PFSK-1 (cell line): ENCODE results near the gene CXorf38.

Experiments
- POLR2AphosphoS5 ChIP-seq: IDR thresholded peaks from 2 replicates; pipeline ENCODE4 v1.6.1; 2012; ENCODE audit warnings: low read depth, mild to moderate bottlenecking, control low read depth, low read length, moderate library complexity
- REST ChIP-seq, 2 experiments: IDR thresholded peaks; 2 replicates each; pipeline versions ENCODE4 v1.6.1 to v1.8.0; 2011 to 2012; ENCODE audit warnings: low read depth in 2 of 2, low read length in 2 of 2, control low read depth in 1 of 2, inconsistent platforms in 1 of 2, mild to moderate bottlenecking in 1 of 2, moderate library complexity in 1 of 2; ENCODE audit not compliant: insufficient read depth in 1 of 2

DNA sequence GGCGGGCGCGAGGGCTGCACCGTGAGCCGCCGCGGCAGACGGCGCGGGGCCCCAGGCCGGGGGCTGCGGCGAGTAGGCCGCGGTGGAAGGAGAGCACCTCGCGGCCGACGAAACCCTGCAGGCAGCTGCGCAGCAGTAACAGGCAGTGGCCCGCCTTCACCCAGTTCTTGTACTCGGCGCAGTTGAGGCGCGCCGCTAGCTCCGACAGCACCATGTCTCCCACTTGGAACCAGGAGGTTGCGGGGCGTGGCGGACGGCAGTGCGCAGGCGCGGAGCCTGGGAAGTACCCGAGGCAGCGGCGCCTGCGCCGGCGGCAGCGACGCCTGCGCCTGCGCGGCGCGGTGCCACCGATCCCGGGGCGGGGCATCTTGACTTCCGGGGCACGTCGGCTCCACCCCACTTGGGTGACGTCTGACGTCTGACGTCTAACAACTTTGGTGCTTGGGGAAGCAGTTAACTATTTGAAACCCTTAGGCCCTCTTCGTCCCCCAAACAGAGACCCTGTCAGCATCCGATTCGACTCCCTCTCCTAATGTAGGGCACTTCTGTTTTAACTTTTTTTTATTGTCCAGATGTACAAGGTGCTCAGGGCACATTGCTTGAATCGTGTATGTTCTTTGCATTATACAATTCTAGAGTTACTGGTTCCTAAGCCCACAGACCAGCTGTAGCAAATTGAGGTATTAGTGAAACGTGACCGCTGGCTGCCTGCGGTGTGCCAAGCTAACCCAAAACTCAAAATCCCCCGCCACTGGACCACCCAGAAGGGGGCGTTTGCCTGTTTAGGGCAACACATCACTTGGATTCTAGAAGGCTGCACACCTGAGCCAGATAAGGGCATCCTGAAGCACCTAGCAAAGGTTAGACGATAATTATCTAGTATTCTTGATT, at the start of gene CXorf38:
- TF ChIP-seq POLR2AphosphoS5 (no peak), REST (IDR thresholded peaks at IDR 0.05; ENCODE audit: insufficient read depth in 1 of 2, low read depth in 2 of 2, low read length in 2 of 2) (no peak)
